HG03442 (cell line): ENCODE results near the gene TLE2.

Experiments
- ATAC-seq: cut with Tn5 transposase; IDR thresholded peaks from one replicate; pipeline ENCODE4 v1.9.1; 2021; ENCODE audit warnings: mild to moderate bottlenecking, moderate library complexity; ENCODE audit not compliant: unreplicated experiment

Gene TLE2

GRCh38 chr19:3029065-3029923, at the start of gene TLE2:
TLE2 (minus strand) TSS chr19:3029280; CDS start chr19:3028904, 376 bp downstream.
- ATAC-seq: no peak

DNA sequence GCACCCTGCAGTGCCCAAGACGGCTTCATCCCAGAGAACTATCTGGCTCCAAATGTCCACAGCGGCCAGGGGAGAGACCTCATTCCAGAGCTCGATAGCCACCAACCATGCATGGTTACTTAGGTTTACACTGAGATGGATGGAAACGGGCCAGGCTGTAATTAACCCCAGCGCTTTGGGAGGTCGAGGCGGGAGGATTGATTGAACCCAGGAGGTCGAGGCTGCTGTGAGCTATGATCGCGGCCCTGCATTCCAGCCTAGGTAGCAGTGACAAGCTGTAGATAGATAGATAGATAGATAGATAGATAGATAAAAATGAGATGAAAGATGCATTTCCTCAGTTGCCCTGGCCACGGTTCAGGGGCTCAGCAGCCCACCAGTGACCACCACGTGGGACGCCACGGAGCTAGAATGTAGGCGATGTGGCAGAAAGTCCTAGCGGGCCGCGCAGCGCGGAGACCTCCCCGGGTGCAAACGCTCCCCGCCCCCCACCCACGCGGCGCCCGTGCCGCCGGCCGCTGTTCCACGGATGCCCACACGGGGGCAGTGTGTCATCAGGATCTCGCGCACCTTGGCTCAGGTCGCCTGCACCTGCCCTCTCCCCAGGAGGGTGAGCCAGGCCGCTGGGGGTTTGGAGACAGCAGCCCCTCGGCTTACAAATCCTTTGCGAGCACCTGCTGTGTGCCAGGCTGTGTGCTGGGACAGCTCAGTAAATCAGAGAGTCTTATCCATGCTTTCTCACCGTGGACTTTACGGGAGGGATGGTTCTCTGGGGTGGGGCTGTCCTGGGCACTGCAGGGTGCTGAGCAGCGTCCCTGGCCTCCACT, 46.7 kb upstream of the TLE2 start:
- ATAC-seq: no peak

GRCh38 chr19:3073931-3074595, 45.0 kb upstream of the TLE2 start:
- no peak for ATAC-seq

GRCh38 chr19:3073159-3073563, 44.1 kb upstream of the TLE2 start:
- no peak for ATAC-seq

DNA sequence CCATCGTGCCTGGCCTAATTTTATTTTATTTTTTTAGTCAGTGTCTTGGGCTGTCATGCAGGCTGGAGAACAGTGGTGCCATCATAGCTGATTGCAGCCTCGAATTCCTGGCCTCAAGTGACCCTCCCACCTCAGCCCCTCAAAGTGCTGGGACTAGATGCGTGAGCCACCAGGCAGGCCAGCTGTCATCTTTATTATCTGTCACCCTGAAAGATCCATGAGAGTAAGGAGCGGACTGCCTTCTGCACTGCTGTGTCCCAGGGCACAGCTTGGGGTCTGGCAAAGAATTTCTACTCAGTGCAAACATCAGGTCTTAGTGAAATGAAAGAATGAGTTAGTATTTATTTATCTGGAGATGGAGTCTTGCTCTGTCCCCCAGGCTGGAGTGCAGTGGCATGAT, 42.7 kb upstream of the TLE2 start:
- no peak for ATAC-seq

DNA sequence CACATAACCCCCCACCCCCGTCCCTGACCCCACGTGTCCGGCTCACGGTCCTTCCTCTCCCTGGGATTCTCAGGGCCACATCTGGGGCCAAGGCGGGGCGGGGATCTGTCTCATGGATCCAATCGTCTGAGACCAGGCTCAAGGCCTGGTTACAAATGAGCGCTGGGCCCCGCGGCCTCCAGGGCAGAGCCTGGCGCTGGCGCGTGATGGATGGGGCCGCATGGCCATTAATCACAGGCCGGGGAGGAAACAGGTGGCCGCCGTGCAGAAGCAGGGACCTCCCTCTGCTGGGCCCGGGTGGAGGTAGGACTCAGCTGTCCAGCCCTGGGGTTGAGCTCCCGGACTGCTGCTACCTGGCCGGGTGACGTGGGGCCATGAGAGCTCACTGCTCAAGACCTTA, 39.0 kb upstream of the TLE2 start:
- ATAC-seq: no peak

GRCh38 chr19:3067563-3067962, 38.5 kb upstream of the TLE2 start:
- no peak for ATAC-seq

DNA sequence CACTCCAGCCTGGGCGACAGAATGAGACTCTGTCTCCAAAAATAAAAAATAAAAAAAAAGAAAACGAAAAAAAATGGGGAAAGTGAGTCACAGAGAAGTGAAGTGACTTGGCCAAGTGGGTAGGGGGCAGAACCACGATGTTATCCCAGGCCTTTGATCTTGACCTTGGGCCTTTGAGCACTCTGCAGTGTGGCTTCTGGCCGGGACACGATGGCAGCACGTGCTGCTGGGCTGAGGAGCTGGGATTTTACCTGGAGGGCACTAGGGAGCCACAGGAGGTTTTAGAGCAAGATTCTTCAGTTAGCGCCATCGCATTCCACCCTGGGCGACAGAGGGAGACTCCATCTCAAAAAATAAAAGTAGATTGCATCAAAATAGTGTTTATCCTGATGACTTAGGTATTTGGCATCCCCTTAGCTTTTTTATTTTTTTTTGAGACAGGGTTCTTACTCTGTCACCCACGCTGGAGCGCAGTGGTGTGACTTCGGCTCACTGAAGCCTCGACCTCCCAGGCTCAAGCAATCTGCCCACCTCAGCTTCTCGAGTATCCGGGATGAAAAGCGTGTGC, 37.5 kb upstream of the TLE2 start:
- no peak for ATAC-seq

DNA sequence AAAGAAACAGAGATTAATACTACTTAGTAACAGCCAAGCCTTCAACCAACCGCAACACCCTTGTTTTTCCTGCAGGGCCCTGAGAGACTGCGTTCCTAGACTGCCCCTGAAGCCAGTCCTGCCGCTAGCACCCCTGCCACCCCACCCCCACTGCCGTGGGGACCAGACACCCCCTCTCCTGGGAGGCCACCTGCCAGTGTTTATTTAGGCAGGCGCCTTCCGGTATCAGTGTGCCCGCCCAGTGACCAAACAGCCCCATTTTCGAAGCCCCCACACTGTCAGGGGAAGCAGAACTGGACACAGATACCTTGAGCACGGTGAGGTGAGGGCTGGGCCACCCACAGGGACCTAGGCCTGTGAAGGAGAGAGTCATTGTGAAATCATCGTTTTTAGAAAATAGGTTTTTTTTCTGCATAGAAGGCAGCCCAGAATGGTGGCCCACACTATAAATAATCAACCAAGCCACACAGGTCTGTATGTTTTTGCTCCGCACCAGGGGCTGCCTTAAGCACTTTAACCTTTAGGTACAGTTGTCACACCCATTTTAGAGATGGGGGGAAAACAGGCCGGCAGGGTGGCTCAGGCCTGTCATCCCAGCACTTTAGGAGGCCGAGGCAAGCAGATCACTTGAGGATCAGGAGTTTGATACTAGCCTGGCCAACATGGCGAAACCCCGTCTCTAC, 36.7 kb upstream of the TLE2 start:
- no peak for ATAC-seq

DNA sequence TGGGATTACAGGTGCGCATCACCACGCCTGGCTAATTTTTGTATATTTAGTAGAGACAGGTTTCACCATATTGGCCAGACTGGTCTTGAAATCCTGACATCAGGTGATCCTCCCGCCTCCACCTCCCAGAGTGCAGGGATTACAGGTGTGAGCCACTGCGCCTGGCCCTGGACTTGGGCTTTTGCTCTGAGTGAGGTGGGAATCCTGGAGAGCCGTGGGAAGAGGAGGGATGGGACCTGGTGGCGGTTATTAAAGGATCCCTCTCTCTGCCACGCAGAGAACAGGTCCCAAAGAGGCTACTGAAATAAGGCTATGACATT, 34.9 kb upstream of the TLE2 start:
- no peak for ATAC-seq

DNA sequence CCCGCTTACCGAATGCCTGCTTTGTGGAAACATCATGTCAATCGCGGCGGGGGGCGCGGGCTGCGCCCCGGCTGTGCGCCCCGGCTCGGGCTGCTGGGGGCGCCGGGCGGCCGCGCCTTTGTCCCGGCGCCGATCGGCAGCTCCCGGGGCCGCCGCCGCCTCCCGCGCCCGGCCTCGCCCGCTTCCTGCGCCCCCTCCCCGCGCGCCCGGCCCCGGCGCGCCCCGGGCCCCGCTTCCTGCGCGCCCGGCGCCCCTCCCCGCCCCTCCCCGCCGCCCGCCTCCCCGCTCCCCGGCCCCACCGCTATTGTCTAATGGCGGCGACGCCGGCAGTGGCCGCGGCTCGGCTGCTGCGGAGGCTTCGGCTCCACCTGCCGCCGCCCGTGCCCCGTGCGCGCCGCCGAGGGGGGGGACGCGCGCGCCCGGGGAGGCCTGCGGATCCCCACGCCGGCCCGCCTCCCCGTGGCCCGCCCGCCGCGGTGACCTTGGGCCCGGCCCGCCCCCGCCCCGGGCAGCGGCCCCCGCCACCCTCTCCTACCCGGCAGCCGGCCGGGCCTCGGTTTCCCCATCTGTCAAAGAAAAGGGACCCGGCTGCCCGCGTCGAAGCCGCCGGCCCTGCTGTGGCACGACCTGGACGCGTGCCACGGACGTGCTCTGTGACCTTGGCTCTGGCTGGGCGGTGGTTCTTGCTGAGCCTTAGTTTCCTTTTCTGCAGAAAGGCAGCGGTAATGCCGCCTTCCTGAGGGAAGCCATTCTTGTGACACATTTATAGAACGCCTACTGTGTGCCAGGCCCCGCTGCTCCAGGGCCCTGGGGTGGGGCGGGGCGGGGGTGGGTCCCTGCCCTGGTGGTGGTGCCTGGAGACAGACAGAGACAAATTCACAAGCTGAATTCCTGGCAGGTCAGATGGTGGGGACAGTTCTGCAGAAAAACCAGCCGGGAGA, 33.4 kb upstream of the TLE2 start, which contains the start of gene TLE5:
TSS of gene TLE5 (minus strand) at position 331 of the 941 bp plus-strand sequence. CDS start at position 36, 295 bp downstream.
- no peak for ATAC-seq

DNA sequence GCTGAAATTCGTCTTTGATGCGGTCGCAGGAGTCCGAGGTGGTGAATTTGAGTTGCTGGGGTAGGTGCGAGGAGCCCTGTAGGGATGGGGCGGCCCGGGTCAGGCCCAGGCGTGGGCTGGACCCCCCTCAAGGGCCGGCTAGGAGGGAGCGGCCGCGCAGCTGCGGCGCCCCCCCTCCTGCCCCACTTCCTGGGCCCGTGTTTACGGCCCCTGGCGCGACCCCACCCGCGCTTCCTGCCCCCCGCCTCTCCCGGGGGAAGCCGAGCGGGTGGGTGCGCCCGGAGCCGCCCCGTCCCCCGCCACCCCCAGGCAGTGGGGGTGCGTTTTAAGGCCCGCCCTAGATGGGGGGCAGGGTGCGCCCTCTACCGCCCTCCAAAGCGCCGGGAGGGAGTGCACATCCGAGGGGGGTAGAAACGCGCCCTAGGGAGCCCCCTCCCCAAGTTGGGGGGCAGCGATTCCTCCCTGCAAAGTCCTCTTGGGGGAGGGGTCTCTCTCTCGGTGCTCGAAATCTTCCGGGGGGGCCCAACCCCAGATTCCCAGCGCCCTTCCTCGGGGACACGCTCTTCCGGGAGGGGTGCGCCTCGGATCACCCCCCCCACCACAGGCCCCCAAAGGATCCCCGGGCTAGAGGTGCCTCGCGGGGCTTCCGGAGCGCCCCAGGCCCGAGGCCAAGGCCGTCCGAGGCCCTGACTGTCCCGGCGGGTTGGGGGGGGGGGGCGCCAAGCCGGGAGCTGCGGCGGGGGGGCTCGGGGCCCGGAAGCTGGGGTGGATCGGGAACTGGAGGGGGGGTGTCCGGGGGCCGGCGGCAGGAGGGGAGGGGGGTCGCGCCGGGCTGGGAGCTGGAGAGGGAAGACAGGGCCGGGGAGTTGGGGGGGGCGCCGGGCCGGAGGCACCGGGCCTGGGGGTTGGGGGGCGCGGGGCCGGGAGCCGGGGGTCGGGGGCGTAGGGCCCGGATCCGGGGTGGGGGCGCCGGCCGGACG, 32.4 kb upstream of the TLE2 start:
- no peak for ATAC-seq

GRCh38 chr19:3060857-3061181, 31.7 kb upstream of the TLE2 start:
- no peak for ATAC-seq

DNA sequence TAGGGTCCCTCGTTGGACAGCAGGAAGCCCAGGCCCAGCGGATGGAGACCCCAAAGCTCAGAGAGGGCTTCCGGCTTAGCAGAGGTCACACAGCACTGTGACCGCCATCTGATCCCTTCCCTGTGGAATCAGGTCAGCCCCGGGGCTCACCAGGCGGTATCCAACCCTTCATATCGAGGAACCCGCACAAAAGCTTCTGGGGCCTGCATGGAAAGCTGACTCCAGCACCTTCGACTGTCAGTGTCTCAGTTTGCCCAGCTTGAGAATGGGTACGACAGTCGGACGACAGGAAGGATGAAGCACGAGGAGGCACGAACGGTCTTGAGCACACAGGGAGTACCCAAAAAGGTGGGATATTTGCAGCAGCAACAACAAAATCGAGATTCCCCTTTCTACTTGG, 30.6 kb upstream of the TLE2 start:
- no peak for ATAC-seq

GRCh38 chr19:3058821-3059314, 29.8 kb upstream of the TLE2 start:
- no peak for ATAC-seq

GRCh38 chr19:3058009-3058820, 29.1 kb upstream of the TLE2 start:
- no peak for ATAC-seq

DNA sequence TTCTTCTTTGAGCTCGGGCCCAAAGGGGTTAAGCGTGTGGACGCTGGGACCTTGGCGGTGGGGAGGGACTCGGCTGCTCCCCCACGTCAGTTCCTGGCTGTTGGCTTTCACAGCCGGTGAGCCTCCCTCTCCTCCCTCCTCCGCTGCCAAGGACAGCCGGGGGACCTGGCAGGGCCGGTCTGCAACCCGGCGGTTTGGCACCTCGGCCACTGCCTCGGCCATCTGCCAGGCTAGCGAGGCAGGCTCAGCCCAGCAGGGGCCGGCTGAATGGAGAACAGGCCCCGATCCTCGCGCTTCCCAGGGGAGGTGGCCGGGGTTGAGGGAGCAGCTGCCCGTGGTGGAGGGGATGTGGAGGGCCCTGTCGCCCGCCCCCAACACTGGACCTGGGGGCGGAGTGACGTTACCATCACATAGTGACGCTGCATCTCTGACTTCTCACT, 28.2 kb upstream of the TLE2 start:
- ATAC-seq: no peak
